Measurements from ENCODE around the gene PIH1D2.
A peak's percentile ranks its signal among the peaks of the same experiment; 100 is the strongest.
"Not testable (repeated sequence)": the region's sequence is repeated elsewhere in the genome, so short reads cannot be mapped to it uniquely, and the experiment has no call there.

PIH1D2 gene

GRCh38 chr11:112073941-112074811, at the start of gene PIH1D2, which contains the start of gene NKAPD1:
PIH1D2 (minus strand) TSS chr11:112074017; CDS start chr11:112073174, 843 bp downstream.
NKAPD1 (plus strand) TSS chr11:112074299; CDS start chr11:112075575, 1,276 bp downstream.
- DNase-seq, result peak; percentile 24 to 94 (median 77)

GRCh38 chr11:112123129-112123528, 49.3 kb upstream of the PIH1D2 start:
- no peak for DNase-seq

GRCh38 chr11:112121981-112122615, 48.3 kb upstream of the PIH1D2 start:
- DNase-seq, result no peak

- DNase-seq, result no peak
These were observed 44.4 kb upstream of the PIH1D2 start for GRCh38 chr11:112118176-112118575.

DNA sequence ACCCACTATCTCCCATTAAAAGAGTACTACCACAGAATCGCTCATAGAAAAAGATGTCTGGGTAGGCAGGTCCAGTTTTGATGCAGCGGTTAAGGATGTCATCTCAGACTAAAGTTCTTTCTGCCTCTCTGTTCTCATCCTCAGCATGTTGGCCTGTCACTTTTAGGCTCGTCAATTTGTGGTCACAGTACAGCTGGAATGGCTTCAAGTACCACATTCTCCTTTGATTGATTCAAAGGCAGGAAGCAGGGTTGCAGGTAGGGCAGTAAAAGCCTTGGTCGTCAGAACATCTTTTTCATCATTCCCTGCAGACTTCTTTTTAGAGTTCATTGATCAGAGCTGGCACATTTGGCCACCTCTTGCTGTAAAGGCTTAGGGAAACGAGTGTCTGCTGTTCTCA, 41.6 kb upstream of the PIH1D2 start:
- no peak for DNase-seq

- DNase-seq, result no peak
These were observed 40.6 kb upstream of the PIH1D2 start for GRCh38 chr11:112114460-112114859.

GRCh38 chr11:112113539-112114457, 40.0 kb upstream of the PIH1D2 start:
- DNase-seq, result peak in 2 of 14 donors; percentile 2 to 3

DNA sequence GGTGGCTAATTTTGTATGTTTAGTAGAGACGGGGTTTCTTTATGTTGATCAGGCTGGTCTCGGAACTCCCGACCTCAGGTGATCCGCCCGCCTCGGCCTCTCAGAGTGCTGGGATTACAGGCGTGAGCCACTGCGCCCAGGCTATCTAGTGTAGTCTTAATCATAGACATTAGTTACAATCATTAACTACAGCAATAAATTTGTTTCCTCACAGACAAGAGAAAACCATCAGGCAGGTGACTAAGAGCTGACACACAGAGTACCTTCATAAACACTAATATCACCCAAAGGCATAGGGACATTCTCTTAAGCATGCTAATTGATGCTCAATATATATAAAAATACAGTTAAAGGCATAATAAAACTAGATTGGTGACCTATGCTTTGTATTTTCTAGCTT, 32.3 kb upstream of the PIH1D2 start:
- no peak for DNase-seq

DNA sequence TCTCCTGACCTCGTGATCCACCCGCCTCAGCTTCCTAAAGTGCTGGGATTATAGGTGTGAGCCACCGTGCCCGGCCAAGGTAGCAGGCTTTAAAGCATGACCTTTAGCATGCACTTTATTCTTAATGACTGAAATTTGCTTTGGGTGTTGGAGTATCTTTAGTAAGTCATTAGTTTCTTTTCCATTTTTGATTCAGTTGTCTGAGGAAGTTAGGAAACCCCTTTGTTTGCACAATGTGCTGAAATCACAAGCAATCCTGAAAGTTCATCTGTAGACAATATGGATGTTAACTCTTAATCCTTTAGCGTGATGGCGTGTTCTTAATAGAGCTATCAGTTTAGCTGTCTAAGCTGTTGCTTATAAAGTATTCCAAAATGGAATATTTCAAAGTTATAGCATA, 29.6 kb upstream of the PIH1D2 start:
- DNase-seq, result no peak

- no peak for DNase-seq
These were observed 26.6 kb upstream of the PIH1D2 start for GRCh38 chr11:112100462-112100861.

GRCh38 chr11:112097734-112098528, 24.1 kb upstream of the PIH1D2 start:
- no peak for DNase-seq

DNA sequence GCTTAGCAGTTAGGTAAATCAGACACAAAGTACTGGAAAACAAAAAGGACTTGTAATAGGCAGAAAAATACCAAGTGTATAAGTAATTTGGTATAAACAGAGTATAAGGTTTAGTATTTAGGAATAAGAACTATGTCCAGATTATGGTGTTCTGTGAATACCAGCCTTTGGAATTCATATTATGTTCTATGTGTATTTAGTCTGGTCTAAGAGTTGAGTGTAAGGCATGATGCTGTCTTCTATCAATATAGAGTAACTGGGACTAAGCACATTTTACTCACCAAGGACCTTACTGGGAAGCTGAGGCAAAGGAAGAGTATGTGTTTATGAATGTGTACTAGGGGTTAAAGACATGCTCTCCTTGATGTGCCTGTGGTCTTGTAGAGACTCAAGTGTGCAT, 22.4 kb upstream of the PIH1D2 start:
- DNase-seq, result no peak

GRCh38 chr11:112095302-112095701, 21.5 kb upstream of the PIH1D2 start:
- DNase-seq, result not testable (repeated sequence)

GRCh38 chr11:112087212-112087611, 13.4 kb upstream of the PIH1D2 start:
- DNase-seq, result peak in 1 of 14 donors; percentile 22

- DNase-seq, result peak; percentile 45 to 97 (median 94)
These were observed 12.8 kb upstream of the PIH1D2 start, which contains the start of the genes SDHD and TIMM8B for GRCh38 chr11:112086422-112087191. SDHD (plus strand) TSS chr11:112086873; CDS start chr11:112086908, 35 bp downstream. TIMM8B (minus strand) TSS chr11:112086756; CDS start chr11:112086723, 33 bp downstream.

DNA sequence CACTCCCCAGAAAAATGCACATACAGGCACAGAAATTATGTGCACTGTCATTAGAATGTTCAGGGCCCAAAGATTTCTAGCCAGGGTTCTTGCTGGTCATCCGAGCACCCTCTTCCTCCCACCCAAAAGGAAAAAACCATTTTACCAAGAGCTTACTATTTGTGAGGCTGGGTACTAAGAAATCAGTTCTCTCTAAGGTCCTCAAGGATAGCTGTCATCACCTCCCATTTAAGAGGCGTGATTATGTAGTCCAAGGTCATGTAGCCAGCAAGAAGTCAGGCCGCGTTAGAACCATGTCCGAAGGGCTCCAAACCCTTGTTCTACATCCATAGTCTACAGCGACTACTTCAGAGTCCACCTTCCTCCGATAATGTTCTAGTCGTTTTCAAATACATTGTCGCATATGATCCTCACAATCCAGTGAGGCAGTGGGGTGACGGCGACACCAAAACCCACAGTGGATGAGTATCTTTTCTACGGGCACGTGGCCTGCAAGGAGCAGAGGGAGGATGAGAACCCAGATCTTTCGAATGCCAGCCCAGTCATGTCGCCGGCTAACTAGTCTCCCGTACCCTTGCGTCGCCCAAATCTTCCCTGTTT, 12.1 kb upstream of the PIH1D2 start:
- peak in 2 of 14 donors; percentile 29 to 39 for DNase-seq

DNA sequence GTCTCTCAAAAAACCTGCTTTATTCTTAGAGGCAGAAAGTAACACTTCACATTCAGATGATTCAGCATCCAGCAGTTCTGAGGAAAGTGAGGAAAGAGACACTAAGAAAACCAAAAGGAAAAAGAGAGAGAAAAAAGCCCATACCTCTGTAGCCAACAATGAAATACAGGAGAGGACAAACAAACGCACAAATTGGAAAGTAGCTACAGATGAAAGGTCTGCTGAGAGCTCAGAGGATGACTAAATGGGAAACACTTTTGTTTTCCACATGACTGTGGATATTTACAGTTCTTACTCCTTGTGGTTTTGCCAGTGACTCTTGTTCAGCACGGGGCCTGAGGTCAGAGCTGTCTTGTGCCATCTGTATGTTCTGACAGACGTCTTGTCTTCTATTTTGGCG, 8.9 kb upstream of the PIH1D2 start:
- DNase-seq, result no peak

DNA sequence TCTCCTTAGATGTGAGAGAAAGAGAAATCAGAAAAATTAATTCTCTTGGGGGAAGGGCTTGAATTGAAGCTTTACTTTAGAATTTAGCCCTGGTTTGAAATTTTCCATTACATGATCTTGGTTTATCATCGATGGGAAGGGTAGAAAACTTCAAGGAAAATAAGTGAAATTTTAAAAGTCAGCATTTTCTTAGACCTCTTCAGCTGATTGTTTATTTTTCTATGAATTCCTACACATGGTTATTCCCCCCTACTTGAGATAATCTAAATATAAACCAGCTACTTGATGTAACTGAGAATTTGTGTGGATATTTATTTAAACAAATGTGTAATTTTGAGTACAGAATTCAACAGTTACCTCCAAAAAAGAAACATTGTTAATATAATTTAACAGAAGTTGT, 10.9 kb downstream of the PIH1D2 start:
- no peak for DNase-seq

- no peak for DNase-seq
These were observed 15.7 kb downstream of the PIH1D2 start for GRCh38 chr11:112058103-112058502.

DNA sequence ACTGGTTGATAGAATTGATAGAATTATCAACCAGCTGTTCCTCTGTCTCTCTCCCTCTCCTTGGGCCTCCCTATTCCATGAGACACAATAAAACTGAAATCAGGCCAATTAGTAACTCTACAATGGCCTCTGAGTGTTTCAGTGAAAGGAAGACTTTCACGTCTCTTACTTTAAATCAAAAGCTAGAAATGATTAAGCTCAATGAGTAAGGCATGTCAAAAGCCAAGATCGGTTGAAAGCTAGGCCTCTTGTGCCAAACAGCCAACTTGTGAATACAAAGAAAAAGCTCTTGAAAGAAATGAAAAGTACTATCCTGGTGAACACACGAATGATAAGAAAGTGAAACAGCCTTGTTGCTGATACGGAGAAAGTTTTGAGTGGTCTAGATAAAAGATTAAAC, 16.6 kb downstream of the PIH1D2 start:
- no peak for DNase-seq

All from C1 segment of cervical spinal cord (tissue), 14 donors.